GM18517 (cell line): ENCODE measurements around the gene NRXN3.

ENCODE experiments used
- ATAC-seq: cut with Tn5 transposase; IDR thresholded peaks from one replicate; pipeline ENCODE4 v1.9.1; 2021; ENCODE audit warnings: mild to moderate bottlenecking, moderate library complexity; ENCODE audit not compliant: unreplicated experiment

NRXN3 gene

DNA sequence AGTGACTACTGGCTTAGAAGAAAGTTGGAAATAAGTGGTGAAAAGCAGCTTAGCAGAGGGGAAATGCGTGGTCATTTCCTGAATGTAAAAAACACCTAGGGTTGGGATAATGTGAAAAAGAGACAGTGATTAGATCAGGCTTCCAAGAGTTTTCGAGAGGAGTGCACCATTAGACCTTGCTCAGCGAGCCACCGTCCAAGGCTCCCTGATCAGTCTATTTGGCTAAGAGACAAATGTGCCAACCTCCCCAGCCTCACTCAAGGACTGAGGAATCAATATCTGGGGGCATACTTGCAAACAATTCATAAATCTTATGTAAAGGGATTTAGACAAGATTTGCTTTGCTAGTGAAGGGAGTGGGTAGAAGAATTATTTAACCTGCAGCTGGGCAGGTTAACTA is 594.5 kb downstream of the NRXN3 start:
- ATAC-seq: no peak

GRCh38 chr14:78767436-78767835 is 597.3 kb downstream of the NRXN3 start:
- ATAC-seq: no peak

- ATAC-seq: no peak
These were observed 612.4 kb downstream of the NRXN3 start for GRCh38 chr14:78782551-78782950.

DNA sequence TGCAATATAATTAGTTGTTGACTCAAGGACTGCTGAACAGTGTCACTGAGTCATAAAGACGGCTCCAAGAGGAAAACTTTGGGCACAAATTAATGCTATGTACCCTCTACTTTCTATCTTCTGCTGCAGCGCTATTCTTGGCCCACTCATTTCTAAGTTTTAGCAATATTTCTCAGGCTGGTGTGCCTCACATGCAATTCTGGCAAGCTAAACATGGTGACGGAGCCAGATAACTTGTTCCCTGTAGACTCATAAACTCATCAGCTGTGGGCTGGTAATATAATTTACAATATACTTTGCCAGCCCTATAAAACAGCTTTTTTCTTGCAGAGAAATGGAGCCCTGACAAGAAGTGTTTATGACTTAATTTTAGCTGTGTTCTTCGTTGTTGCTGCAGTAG is 615.1 kb downstream of the NRXN3 start:
- ATAC-seq: no peak

DNA sequence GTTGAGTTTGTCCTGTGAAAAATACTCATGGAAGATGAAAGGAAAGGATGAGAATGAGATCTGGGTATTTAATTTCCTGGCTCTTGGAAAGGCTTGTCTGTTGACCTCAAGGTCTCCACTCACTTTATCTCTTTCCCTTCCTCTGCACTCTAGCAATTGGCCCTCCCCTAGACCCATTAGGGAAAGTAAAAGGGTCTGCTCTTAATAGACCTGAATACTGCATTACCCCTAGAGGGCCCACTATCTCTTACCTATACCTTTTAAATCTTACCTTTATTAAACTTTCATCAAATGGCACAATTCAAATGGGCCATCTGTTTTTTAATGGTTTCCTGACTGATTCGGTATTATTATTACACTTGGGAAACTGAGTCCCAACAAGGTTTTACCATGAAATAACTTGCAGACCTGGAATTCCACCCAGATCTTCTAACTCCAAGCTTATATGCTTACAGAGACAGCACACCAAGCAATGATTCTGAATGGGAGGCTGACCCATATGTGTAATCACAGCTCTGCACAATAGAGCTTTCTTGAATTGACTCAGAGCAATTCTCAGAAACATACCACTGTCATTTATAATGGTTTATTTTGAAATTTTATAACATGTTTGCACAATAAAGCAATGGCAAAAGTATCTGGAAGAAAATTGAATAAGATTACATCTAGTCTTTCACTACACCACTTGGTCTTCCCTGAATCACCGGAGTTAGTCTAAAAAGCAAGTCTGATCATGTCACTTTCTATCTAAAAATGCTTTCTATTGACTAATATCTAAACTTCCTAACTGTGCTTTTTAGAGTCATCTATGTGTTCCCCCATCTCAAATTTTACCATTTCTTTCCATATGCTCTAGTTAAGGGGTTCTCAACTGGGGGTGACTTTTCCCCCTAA is 618.5 kb downstream of the NRXN3 start:
- no peak for ATAC-seq

DNA sequence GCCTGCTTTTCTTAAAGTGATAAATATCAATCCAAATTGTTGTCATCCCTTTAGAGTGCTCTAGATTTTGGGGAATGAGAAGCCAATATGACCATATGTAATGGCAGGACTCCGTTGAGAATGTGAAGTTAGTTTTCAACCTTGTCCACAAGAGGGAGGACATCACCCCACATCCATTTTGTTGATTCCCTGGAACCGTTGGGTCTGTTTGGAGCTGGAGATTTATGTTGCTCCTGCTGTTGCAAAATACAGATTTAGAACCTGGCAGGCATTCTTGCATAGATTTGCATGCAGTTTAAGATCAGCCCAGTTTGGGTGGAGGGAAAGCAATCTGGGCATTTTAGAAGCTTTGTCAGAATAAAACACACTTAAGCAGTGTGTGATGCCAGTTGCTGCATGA is 620.1 kb downstream of the NRXN3 start:
- no peak for ATAC-seq

- no peak for ATAC-seq
These were observed 628.6 kb downstream of the NRXN3 start for GRCh38 chr14:78798757-78799156.

DNA sequence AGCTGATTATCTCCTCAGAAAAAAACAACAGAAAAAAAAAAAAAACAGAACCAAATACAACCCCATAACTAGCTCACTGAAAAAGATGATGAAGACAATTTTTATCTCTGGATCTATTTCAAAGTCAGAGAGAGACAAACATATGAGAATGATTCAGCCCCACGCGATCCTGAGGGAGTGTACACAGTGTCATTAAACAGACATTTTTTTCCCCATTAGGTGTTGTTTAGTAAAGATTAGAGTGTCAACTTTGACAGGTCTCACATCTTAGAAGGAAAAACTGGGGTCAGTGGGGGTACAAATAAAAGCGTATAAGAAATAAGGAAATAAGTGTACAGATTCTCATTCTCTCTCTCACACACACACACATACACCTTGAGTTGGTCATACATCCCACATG is 635.4 kb downstream of the NRXN3 start:
- ATAC-seq: no peak

- no peak for ATAC-seq
These were observed 652.9 kb downstream of the NRXN3 start for GRCh38 chr14:78823035-78823434.

- no peak for ATAC-seq
These were observed 653.3 kb downstream of the NRXN3 start for GRCh38 chr14:78823516-78823915.

- ATAC-seq: no peak
These were observed 659.1 kb downstream of the NRXN3 start for GRCh38 chr14:78829274-78829673.

- ATAC-seq: no peak
These were observed 664.7 kb downstream of the NRXN3 start for GRCh38 chr14:78834766-78835451.

DNA sequence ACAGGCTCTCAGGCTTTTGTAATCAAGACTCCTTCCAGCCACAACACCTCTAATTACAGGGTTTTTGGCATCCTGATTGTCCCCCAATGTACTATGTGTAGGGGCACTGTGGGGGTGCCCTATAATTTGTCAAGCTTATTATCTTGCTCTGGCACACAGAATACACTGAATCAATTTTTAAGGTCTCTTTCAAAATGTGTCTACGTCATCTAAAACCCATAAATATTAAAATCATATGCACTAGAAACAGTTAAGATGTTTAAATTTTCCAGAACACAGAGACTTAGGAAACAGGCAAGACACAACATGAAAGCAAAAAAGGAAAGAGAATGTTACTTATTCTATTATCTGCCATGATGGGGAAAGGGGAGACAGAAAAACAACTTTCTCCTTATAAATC is 665.7 kb downstream of the NRXN3 start:
- no peak for ATAC-seq

DNA sequence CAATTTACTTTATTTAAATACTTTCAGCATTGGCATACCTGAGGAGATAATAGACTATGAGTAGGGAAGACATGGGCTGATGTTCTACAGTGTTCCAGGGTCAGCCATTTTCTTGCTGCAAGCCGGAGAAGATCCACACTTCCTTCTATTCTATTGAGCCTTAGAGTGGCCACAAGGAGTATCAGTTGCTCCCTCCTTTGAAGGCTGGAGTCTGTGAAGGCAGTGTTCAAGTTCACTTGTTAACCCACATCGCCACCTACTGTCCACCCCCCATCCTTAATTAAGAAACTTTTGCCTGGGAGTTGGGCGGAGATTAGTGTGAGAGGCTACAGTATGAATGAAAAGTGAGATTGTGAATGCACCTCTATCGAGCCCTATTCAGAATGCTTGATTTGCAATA is 666.6 kb downstream of the NRXN3 start:
- ATAC-seq: no peak

- ATAC-seq: no peak
These were observed 668.8 kb downstream of the NRXN3 start for GRCh38 chr14:78838959-78839358.

DNA sequence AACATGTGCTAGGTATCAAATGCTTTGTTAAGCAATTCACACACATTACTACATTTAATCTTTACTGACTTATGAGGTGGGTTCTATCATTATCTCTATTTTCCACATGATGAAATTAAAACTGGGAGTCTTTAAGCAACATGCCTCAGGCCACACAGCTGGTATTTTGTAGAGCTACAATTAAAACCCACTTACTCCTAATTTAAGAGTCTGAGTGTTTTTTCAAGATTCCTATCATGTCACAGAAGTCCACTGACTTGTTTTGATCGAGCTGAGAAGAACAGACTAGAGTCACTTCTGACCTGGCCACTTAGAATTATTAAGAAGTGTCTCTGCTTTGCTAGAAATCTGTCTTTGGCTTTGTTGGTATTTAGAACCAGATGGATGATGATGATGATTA is 670.7 kb downstream of the NRXN3 start:
- no peak for ATAC-seq

- ATAC-seq: no peak
These were observed 677.6 kb downstream of the NRXN3 start for GRCh38 chr14:78847801-78848200.

- peak; percentile 86 for ATAC-seq
These were observed 678.2 kb downstream of the NRXN3 start for GRCh38 chr14:78848234-78848820.

DNA sequence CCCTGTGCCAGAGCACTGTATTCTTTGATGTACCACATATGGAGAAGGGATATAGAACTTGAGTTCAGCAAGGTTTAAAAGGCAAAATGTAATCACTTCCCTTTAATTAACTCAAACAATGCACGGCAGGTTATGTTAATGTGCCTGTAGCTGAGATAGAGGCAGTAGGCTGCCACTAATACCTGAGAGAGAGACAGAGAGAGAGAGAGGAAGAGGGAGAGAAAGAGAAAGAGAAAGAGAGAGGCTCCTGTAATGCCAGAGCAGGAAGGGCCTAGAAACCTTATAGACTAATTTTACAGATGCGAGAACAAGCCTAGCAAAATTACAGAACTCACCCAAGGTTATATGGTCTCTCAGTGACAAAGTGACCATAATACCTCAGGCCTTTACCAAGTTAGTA is 679.8 kb downstream of the NRXN3 start:
- no peak for ATAC-seq

DNA sequence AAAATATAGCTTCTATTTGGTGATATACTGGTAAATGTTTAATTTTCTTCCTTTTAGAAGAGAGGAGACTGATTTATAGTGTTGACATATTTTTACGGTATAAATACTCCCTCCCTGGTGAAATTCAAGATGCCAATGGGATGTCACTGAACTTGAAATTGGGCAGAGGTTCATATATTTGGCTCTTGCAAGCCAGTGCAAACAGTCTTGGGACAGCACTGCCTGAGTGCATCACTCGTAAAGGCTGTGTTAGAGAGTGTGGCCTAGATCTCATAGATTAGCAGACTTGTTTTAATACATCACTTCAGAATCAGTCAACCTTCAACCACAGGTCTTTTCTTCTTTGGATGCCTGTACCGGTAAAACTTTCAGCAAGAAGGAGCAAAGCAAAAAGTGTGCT is 681.0 kb downstream of the NRXN3 start:
- no peak for ATAC-seq

DNA sequence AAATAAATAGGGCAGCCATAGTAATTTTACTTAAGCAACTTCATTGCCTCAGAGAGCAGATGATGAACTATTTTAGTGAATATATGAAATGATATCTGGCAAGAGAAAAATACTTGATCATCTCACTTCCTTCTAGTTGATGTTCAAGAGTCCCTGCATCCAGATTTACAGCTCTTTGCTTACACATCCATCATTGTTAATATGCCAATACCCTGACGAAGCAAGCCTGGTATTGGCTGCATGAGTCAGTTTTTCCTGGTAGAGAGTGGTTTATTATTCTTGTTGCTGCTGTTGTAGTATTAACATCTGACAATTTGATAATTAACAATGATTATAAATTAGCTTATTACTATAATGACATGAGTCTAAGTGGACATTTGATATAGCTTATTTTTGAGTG is 681.9 kb downstream of the NRXN3 start:
- no peak for ATAC-seq

DNA sequence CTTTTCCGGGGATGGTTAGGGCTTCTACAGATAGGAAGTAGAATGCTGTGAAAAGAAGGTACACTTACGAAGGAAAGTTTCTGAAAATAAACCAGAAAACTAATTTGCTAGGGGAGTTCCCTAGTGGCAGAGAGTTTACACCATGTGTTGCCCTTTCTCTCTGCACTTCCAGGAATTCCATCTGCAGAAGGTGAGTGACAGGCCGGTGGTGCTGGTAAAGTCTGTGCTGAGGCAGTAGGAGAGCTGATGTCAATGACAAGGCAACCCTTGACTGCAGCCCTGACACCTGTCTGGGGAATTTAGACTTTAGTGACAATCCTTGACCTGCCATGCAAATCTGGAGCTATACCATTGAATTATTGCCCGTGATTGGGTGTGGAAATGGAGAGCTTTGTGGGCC is 687.8 kb downstream of the NRXN3 start:
- ATAC-seq: no peak
